HG03097 (cell line): ENCODE measurements around the gene MED4.
A peak's percentile ranks its signal among the peaks of the same experiment; 100 is the strongest.
"Not testable (repeated sequence)": the region's sequence is repeated elsewhere in the genome, so short reads cannot be mapped to it uniquely, and the experiment has no call there.

Experiments
- ATAC-seq: cut with Tn5 transposase; IDR thresholded peaks from one replicate; pipeline ENCODE4 v1.9.1; 2021; ENCODE audit not compliant: unreplicated experiment, low FRiP score

MED4 gene

DNA sequence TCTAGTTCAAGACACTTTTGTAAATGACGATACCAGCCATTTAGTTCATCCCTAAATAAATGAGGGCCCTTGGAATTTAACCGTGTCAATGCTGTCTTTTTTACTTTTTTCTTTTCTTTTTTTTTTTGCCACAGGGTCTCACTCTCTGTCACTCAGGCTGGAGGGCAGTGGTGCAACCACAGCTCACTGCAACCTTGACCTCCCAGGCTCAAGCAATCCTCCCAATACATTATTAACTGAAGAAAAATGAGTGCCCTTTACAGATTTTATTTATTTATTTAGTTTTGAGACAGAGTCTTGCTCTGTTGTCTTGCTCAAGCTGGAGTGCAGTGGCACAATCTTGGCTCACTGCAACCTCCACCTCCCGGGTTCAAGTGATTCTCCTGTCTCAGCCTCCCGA is 2.9 kb upstream of the MED4 start:
- no peak for ATAC-seq

DNA sequence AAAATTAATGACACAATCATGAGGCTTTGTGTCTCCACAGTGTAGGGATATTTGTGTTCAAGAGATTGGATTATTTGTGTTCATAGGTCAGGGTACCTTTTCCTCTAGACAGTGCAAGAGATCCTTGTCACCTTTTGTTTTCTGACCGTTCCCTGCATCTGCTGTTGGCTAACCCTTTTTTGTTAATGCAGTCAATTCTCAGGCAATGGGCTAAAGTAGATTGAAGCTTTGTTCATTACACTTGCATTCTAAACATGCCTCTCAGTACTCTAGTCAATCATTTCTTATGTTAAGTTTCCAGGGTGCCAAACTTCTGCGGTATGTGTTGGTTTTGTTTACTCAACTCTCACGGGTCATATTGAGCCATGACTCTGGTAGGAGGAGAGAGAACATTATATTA is 1.8 kb upstream of the MED4 start:
- no peak for ATAC-seq

- ATAC-seq, result no peak
These were observed 512 bp downstream of the MED4 start for GRCh38 chr13:48094404-48094780.

DNA sequence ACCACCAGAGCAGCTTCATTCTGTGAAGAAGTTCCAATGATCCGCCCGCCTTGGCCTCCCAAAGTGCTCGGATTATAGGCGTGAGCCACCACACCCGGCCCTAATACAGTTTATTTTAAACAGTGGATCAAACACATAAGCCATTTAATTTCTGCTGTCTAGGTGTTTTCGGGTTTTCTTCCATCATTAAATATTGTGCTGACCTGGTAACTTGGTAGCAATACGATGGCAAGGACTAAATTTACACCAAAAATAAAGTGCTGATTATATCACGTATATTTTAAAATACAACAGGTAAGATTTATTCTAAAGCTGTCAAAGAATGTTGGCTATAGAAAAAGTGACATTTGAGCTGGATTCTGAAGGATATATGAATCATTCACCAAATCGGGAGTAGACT is 1.3 kb downstream of the MED4 start:
- ATAC-seq, result no peak

DNA sequence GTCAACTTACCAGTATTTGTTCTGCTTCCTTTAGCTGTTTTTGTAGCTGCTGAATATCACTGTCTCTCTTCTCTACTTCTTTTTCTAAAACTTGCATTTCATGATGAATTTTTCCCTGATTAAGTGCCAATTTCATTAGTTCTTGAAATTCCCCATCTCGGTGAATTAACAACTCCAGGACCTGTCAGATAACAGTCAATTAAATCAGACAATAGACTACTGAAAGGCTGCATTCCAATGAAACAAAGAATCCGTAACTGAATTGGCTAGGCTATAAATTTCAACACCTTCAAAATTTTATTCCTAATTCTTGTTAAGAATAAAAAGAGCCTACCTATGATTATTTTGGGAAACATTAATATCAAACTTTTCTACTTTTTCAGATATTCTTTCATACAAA is 8.6 kb downstream of the MED4 start:
- ATAC-seq, result no peak

- no peak for ATAC-seq
These were observed 13.2 kb downstream of the MED4 start for GRCh38 chr13:48081739-48082138.

GRCh38 chr13:48078251-48078656 is 16.6 kb downstream of the MED4 start:
- peak; percentile 87 for ATAC-seq

DNA sequence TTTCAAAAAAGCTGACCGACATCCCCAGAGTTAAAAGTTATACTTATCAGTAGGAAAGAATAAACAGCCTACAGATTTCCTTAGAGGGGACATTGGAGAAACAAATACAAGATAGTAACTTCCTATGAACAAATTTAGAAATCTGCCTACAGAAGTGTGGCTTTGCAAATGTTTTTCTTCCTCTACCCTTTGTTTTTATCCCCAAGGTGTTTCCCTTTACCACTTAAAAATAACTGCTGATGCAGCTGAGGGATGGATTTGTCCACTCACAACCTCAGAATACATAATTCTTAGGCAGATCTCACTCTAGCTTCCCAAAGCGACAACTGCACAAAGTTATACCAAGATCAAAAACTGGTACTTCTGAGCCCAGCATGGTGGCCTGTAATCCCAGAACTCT is 20.9 kb downstream of the MED4 start:
- ATAC-seq, result no peak

DNA sequence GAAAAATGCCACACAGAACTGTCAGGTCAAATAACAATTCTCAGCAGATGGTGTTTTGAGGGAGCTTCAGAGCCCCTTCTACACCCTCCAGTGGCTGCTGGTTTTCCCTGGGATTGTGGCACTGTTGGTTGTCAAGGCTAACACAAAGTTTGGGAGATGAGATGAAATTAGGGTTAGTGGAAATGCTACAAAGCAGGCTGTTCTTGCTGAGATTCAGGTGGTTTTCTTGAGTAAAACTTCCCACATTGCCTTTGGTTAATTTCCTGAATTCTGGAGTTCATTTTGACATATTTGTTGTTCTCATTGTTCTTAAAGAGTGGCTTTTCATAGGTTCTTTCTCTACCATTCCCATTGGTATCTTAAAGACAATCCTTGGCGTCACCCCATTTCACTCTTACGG is 22.1 kb downstream of the MED4 start:
- ATAC-seq, result no peak

DNA sequence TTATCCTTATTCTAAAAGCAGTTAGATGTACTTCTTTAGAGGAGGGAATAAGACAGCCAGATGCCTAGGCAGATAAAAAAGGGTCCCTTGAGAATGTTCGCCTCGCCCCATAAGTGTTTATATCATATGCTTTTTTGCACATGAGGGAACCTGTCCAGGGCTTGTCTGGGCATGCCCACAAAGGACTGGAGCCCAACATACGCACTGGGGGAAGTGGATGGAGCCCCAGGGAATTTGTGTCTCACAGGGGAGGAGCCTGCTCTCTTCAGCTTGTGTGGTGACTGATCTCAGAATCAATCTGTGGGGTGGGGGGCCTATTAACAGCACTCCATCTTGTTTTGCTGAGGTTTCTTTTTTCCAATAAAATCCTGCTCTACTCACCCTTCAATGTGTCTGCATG is 22.6 kb downstream of the MED4 start:
- no peak for ATAC-seq

DNA sequence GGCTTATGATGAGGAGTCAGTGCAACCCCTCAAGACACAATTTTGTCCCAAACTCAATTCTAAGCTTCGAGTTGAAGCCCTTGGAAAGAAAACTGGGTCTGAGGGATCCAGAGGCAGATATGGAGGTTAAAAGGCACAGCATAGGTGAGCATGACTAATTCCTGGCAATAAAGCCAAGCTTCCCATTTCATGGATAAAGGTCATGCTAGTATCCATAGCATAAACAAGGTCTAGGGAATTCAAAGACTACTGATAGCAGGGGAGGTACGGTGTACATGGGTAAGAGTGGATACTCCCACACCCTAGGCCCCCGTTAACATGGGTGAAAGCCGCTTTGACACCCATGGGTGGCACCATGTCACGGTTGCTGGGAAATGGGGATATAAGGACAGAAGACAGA is 24.0 kb downstream of the MED4 start:
- ATAC-seq, result no peak

DNA sequence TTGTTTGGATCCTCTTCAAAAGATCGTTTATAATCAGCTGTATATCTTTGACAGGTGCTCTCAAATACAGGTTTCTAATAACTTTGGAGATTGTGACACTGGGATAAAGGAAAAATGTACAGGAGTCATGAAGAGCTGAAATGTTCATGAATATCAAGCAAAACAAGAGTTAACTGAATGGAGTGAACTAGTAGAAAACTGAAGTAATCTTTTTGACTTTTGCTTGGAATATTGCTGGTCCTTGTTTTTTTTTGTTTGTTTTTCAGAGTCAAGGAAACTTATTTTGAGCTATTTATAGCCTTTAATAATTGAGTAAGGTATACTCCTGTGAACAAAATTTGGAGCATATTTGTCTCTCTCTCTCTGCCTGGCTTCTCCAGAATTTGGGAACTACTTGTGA is 25.3 kb downstream of the MED4 start:
- ATAC-seq, result no peak

GRCh38 chr13:48068952-48069351 is 26.0 kb downstream of the MED4 start:
- no peak for ATAC-seq

GRCh38 chr13:48068036-48068435 is 26.9 kb downstream of the MED4 start:
- ATAC-seq, result no peak

GRCh38 chr13:48066310-48066989 is 28.5 kb downstream of the MED4 start:
- no peak for ATAC-seq

- ATAC-seq, result not testable (repeated sequence)
These were observed 35.0 kb downstream of the MED4 start for GRCh38 chr13:48059951-48060350.

- not testable (repeated sequence) for ATAC-seq
These were observed 36.4 kb downstream of the MED4 start for GRCh38 chr13:48058536-48058935.

- ATAC-seq, result no peak
These were observed 39.2 kb downstream of the MED4 start for GRCh38 chr13:48055712-48056111.

GRCh38 chr13:48054601-48055000 is 40.3 kb downstream of the MED4 start:
- no peak for ATAC-seq

DNA sequence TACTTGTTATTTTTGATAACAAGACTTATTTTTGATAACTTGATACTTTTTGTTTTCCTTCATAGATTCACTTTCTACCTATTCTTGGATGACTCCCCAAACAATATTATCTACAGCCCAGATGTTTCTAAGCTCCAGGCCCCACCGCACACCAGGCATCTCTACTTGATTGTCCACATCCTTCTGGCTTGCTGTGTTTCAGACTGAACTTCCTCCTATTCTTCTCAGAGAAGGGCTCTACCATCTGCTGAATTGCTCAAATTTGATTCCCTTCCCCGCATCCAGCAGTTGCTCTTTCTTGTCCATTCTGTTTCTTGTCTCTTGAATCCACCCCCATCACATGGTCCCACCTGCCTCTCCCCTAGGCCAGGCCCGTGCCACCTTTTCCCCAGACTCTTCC is 44.4 kb downstream of the MED4 start:
- no peak for ATAC-seq

DNA sequence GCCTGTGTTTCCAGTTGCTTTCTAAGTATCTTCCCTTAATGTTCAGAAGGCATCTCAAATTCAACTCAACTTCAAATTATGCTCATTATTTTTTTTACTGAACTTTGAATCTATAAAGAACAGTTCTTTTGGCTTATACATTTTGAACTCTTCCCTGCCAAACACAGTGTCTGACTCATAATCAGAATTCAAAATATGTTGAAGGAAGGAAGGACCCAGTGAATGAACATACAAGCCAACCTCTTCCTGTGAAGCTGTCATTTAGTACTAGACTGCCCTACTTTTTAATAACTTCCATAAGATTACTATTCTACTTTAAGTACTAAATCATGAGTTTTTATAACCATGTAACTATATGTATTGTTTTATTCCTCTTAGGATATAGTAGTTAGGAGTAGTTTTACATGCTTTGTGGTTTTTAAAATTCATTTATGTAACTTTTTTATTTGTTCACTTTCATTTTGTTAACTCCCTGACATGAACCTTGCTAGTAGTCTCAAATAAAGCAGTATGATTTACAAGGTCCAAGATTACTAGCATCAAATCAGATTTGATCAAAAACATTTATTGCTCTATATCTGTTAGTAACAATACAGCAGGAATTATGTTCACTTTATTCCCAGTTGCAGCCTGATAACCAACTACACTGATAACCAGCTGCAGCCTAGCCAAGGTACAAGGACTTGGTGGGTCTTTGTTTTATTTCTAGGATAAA is 51.0 kb downstream of the MED4 start:
- no peak for ATAC-seq

- no peak for ATAC-seq
These were observed 52.0 kb downstream of the MED4 start for GRCh38 chr13:48042894-48043293.
